Stimulated activated CD8-positive, alpha-beta memory T cell treated with anti-CD3 and anti-CD28 coated beads, Interleukin-12 subunit alpha, Interleukin-12 subunit beta, amount 100 ng/mL, for 1 hour (primary cell): ENCODE measurements around the gene GCN1.
"Not testable (repeated sequence)": the region's sequence is repeated elsewhere in the genome, so short reads cannot be mapped to it uniquely, and the experiment has no call there.

Experiments
- DNase-seq: peaks from one replicate; pipeline ENCODE4 v3.0.0-alpha.2; 2020; ENCODE audit warnings: low read depth

GCN1 gene

DNA sequence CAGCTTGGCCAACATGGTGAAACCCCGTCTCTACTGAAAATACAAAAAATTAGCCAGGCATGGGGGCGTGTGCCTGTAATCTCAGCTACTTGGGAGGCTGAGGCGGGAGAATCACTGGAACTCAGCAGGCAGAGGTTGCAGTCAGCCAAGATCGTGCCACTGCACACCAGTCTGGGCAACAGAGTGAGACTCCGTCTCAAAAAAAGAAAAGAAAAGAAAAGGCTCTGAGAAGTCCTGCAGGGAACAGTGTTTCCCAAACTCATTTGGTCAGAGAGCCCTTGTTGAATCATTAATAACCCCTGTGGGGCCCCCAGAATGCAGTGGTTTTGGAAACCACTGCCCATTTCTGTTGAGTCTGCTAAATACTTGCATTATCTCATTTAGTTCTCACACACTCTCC is 18.7 kb upstream of the GCN1 start:
- not testable (repeated sequence) for DNase-seq

- no peak for DNase-seq
Measured at GRCh38 chr12:120212301-120212700, 17.8 kb upstream of the GCN1 start.

DNA sequence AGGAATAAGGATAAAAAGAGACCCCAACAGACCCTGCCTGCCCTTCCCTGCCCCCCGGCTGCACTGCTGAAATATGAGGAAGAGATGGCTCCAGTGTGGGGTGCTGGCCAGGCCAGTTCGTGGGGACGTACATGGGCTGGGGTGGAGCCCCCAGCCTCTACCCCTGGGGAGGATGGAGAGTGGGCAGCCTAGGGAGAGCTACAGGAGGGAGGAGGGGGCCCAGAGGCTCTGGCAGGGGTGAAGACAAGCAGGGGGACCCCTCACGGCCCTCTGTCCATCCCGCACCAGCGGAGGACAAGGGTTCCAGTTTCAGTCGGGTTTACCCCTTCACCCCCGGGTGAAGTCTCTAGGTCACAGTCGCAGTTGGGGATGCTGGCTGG is 17.4 kb upstream of the GCN1 start:
- DNase-seq, result no peak

DNA sequence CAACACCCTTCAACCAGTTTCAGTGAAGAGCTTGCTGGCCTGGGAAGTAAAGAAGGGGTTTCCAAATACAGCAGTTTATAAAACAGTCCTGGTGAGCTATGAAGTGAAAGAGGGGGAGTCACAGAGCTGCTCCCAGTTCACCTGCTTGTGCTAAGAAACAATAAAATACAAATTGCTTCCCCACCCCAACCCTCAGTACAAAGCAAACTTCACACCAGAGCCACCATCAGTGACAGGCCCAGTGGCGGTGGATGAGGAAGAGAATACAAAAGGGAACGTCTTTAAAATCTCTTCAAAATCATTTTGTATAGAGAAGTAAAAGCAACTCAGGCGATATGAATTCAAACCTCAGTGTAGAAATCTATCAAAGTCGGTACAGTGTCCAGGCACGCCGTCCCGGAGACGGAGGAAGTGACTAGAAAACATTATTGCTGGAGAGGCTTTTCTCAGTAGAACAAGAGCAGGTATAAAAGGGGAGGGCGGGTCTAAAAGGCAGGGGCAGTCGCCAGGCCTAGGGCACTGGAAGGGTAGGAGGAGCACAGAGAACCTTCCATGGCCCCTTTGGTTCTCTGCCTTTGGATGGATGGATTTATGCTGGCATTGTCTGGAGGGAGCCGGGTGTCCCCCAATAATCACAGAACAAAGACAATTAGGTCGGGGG is 16.9 kb upstream of the GCN1 start:
- no peak for DNase-seq

DNA sequence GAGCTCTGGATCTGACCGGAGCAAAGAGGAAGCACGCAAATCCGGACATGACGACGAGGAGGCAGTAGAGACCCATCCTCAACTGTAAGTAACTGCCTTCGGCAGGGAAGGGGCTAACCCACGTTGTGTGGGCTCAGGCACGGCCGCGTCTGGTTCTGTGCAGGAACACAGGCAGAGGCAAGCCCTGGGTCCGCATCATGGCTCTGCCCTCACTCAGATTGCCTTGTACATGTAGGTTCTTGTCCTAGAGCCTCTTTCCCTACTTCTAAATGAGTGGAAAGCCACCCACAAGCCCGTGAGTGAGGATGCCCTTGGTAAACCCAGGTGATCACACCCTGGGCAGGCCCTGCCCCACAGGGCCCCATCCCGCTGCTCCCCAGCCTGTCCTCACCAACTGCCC is 15.3 kb upstream of the GCN1 start:
- no peak for DNase-seq

DNA sequence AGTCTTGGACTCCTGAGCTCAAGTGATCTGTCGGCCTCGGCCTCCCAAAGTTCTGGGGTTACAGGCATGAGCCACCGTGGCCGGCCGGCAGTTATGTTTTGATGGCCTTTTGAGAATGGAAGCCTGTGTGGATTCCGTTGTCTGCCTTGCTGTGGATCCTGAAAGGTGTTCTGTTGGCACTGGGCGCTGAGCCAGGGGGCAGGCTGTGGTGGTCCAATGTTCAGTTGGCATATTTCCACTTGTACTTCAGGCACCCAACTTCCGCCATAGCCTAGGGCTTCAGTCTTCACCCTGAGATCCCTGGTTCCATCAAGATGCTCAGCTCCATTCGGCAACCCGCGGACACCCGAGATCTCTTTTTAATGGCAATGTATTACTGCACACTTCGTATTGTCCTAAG is 12.7 kb upstream of the GCN1 start:
- DNase-seq, result no peak

GRCh38 chr12:120206781-120207180 is 12.3 kb upstream of the GCN1 start:
- not testable (repeated sequence) for DNase-seq

DNA sequence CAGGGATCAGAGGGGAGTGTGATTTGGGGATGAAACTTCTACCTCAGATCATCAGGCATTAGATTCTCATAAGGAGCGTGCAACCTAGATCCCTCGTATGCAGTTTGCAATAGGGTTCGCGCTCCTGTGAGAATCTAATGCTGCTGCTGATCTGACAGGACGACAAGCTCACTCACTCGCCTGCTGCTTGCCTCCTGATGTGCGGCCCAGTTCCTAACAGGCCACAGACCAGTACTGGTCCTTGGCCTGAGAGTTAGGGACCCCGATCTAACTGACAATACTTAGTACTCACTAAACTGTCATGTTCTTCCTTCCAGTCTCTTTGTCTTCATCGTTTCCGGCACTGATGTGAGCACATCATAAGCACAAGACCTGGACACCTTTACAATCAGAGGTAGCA is 11.7 kb upstream of the GCN1 start:
- DNase-seq, result no peak

DNA sequence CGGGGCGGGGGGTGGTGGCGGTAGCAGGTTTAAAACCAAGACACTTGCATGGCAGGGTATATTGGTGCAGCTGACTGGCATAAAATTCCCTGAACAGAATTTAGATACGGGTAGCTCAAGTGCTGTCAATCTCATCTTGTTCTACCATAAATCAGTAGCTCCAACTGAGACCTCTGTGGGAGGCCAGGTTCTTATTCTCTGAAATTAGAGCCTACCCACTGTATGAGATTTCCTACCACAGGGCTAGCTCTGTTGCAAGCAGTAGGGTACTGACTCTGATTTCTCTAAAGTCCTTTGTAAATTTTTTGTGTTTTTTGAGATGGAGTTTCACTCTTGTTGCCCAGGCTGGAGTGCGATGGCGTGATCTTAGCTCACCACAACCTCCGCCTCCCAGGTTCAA is 9.7 kb upstream of the GCN1 start:
- no peak for DNase-seq

DNA sequence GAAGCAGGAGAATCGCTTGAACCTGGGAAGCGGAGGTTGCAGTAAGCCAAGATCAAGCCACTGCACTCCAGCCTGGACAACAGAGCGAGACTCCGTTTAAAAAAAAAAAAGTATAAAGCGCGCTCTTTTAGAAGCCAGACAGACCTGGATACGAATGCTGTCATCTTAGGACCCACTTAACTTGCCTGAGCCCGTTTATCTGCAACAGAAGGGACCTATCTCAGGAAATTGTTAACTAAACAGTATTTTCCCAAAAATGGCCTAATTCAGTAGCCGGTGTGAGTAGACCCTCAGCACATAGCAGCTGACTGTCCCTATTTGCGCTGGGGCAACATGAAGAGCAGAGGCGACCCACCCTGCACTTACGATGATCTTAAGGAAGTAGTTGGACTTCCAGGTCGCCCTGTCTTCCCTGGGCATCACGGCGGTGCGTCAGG is 5.9 kb upstream of the GCN1 start:
- DNase-seq, result no peak

DNA sequence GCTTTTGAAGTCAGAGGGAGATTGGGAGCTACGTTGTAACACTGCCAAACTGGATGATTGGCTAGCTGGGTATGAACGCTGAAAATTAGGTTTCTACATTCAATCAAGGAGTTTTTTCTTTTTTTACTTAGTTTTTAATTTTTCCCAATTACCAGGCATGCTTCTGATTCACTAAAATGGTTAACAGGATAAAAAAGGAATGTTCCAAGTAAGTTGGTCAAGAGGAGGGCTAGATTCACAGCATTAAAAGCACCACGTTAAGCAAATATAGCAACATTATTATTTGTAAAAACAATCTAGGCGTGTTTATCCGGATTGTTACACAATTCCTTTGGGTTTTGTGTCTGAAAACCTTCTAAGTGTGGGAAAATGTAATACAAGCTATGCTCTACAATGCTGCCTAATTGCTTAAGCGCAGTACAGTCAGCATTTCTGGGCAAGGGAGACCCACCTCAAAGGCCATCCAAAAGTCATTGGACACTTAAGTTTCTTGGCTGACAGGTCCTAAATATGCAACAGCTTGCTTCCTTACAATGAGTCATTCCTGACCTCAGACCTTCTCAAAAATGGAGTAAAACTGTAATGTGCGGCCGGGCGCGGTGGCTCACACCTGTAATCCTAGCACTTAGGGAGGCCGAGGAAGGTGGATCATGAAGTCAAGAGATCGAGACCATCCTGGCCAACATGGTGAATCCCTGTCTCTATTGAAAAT is 5.2 kb upstream of the GCN1 start:
- DNase-seq, result no peak

- DNase-seq, result no peak
Measured at GRCh38 chr12:120199025-120199424, 4.5 kb upstream of the GCN1 start.

DNA sequence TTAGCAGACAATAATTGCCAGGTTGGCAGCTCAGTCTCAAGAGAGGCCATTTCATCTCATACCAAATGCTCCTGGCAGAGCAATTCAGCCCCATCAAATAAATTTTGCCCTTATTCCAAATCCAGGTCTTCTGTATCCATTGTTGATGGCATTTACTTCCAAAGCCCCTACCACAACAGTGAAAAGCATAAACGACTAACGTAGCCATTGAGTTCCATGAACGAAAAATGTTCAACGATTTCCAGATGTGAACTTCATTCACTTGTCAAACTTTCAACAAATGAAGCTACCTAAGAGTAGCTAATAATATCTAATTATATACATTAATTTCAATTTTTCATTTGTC is 3.0 kb upstream of the GCN1 start:
- no peak for DNase-seq

GRCh38 chr12:120196817-120197541 is 2.5 kb upstream of the GCN1 start:
- not testable (repeated sequence) for DNase-seq

- no peak for DNase-seq
Measured at GRCh38 chr12:120196363-120196762, 1.8 kb upstream of the GCN1 start.

GRCh38 chr12:120194226-120194533 is 335 bp downstream of the GCN1 start:
- no peak for DNase-seq

DNA sequence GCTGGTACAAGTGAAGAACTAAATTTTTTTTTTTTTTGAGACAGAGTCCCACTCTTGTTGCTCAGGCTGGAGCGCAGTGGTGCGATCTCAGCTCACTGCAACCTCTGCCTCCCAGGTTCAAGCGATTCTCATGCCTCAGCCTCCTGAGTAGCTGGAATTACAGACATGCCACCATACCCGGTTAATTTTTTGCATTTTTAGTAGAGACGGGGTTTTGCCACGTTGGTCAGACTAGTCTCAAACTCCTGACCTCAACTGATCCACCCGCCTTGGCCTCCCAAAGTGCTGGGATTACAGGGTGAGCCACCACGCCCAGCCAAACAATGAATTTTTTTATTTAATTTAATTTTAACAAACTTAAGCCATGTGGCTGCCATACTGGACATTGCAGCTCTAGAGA is 1.2 kb downstream of the GCN1 start:
- not testable (repeated sequence) for DNase-seq

DNA sequence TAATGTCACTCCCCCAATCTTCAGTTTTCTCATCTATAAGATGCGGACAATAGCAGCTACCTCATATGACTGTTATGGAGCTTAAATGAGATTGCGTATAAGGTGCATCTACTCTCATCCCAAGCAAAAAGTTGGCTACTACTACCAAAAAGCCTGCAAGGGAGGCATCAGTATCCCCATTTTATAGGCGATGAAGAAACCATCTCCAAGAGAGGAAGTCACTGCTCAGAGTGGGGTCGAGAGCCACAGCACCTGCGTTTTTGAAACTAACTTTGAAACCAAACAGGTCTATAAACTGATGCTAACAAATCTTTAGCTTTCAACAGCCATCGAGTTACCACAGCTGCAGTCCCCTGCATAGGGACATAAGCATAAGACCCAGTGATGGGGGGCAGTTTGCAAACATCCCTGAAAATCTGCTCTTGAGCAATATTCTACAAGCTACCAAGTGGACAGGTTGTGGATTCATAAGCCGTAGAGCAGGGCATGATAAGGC is 3.5 kb downstream of the GCN1 start:
- no peak for DNase-seq

DNA sequence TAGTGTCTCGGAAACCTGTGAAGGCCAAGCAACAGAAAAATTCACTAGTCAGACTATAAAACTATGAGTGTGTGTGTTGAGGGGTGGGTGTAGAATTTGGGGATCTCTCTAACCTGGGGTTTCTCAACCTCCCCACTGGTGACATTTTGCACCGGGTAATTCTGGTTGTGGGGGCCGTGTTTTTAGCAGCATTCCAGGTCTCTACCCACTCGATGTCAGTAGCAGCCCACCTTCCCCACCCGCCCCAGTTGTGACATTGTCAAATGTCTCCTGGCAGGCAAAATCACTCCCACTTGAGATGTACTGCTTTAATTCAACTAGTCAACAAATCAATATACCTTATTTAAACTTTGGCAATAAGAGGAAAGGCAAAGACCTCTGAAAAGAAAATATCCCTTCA is 4.1 kb downstream of the GCN1 start:
- no peak for DNase-seq

DNA sequence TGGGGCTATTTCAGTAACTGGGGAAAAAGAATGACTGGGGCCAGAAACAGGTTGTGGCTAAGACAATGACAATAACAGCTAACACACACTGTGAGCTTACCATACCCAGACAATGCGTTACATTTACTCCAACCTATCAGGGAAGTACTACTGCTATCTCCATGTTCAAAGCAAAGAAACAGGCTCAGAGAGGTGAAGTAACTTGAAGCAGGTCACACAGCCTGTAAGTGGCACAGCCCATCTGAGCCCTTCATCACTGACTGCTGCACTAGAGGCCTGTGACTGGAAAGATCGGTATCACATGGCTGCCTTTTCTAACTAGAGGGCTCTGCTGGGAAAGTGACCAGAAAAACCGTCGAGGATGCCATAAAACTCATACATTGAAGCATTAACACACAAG is 7.9 kb downstream of the GCN1 start:
- no peak for DNase-seq

GRCh38 chr12:120183211-120183631 is 11.3 kb downstream of the GCN1 start:
- DNase-seq, result no peak

DNA sequence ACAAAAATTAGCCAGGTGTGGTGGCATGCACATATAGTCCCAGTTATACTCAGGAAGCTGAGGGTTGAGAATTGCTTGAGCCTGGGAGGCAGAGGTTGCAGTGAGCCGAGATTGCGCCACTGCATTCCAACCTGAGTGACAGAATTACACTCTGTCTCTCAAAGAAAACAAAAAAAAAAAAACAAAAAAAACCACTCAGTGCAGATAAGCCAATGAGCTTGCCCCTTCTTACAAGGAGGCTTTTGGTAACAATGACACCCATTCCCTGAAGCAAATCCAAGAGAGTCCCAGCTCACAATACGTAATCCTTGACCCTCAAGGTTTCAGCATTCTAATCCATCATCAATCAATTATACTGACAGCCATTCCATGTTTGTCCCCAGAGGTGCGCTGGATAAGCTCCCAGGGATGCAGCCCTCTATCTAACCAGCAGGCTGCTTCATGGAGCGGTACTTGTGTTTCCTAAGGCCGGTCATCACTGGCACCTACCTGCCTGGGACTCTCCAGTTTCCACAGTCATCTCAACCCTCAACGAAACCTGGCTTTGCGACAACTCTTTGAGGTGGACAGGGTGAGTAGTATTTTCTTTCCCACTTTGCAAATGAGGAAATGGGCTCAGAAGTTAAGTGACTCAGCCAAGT is 12.4 kb downstream of the GCN1 start:
- no peak for DNase-seq

DNA sequence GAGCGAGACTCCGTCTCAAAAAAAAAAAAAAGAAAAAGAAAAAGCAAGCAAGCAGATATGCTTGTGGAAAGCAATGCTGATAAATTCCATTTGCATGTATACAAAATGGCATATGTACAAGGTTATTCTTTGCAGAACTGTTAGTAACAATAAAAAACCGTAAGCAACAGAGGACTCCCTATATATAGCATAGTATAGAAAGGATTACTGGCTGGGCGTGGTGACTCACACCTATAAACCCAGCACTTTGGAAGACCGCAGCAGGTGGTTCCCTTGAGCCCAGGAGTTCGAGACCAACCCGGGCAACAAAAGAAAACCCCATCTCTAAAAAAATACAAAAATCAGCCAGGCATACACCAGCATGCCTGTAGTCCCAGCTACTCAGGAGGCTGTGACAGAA is 13.5 kb downstream of the GCN1 start:
- no peak for DNase-seq
